ENCODE measurements around the gene PIKFYVE.

GRCh38 chr2:208319391-208319790, 53.3 kb downstream of the PIKFYVE start:
- TF ChIP-seq CTCF (IDR thresholded peaks at IDR 0.05) (no peak), EZH2 (IDR thresholded peaks at IDR 0.05; ENCODE audit: borderline replicate concordance, insufficient read depth, low read depth, low read length, poor library complexity, severe bottlenecking) (no peak)
